GM23248 (cell line): ENCODE data around the gene PDK1. TPM values are rescaled to one million over a fixed set of nuclear protein-coding genes. Genes with fewer than 3 reads are reported as not detected.

Source experiments
- DNase-seq: peaks from one replicate; pipeline ENCODE4 v3.0.0-alpha.2; 2015
- H2AFZ ChIP-seq: fragments of 200-600 bp; sonication (generic); 2 replicates; pipeline ENCODE4 v1.6.1; 2016; ENCODE audit warnings: antibody characterized with exemption
- H3F3A ChIP-seq: fragments of 200-600 bp; sonication (generic); 2 replicates; pipeline ENCODE4 v1.6.1; 2016; ENCODE audit warnings: mild to moderate bottlenecking, antibody characterized with exemption, mixed run types; ENCODE audit not compliant: insufficient read depth
- H3K27ac ChIP-seq: fragments of 200-600 bp; sonication (generic); 2 replicates; pipeline ENCODE4 v1.5.1; 2016; ENCODE audit warnings: mild to moderate bottlenecking
- H3K27me3 ChIP-seq: fragments of 200-600 bp; sonication (generic); replicated peaks from 2 replicates; pipeline ENCODE4 v1.6.1; 2016; ENCODE audit warnings: mild to moderate bottlenecking; ENCODE audit not compliant: insufficient read depth
- H3K36me3 ChIP-seq: fragments of 200-600 bp; sonication (generic); 2 replicates; pipeline ENCODE4 v1.6.1; 2016; ENCODE audit warnings: low read depth, mild to moderate bottlenecking
- H3K4me1 ChIP-seq: fragments of 200-600 bp; sonication (generic); 2 replicates; pipeline ENCODE4 v1.6.1; 2016; ENCODE audit warnings: mild to moderate bottlenecking; ENCODE audit not compliant: insufficient read depth
- H3K4me2 ChIP-seq: fragments of 200-600 bp; sonication (generic); one replicate; pipeline ENCODE4 v1.6.1; 2016; ENCODE audit warnings: mild to moderate bottlenecking; ENCODE audit not compliant: unreplicated experiment
- H3K4me3 ChIP-seq: fragments of 200-600 bp; sonication (generic); 2 replicates; pipeline ENCODE4 v1.5.1; 2016; ENCODE audit warnings: mild to moderate bottlenecking
- H3K79me2 ChIP-seq: fragments of 200-600 bp; sonication (generic); 2 replicates; pipeline ENCODE4 v1.6.1; 2016; ENCODE audit warnings: mild to moderate bottlenecking; ENCODE audit not compliant: insufficient read depth
- H3K9ac ChIP-seq: fragments of 200-600 bp; sonication (generic); 2 replicates; pipeline ENCODE4 v1.6.1; 2016; ENCODE audit warnings: mild to moderate bottlenecking
- H3K9me2 ChIP-seq: fragments of 200-600 bp; sonication (generic); 2 replicates; pipeline ENCODE4 v1.6.1; 2016; ENCODE audit warnings: mixed run types, mild to moderate bottlenecking, moderate library complexity; ENCODE audit not compliant: insufficient read depth
- H3K9me3 ChIP-seq: fragments of 200-600 bp; sonication (generic); one replicate; pipeline ENCODE4 v1.6.1; 2017; ENCODE audit warnings: low read depth
- H4K20me1 ChIP-seq: fragments of 200-600 bp; sonication (generic); 2 replicates; pipeline ENCODE4 v1.6.0; 2016; ENCODE audit not compliant: insufficient read depth
- EZH2 ChIP-seq: fragments of 200-600 bp; sonication (generic); IDR thresholded peaks from 2 replicates; pipeline ENCODE4 v1.6.1; 2018; ENCODE audit warnings: antibody characterized with exemption, mild to moderate bottlenecking; ENCODE audit not compliant: insufficient read depth, poor library complexity, severe bottlenecking
- EZH2phosphoT487 ChIP-seq: fragments of 200-600 bp; sonication (generic); IDR thresholded peaks from 2 replicates; pipeline ENCODE4 v1.6.1; 2018; ENCODE audit warnings: antibody characterized with exemption, moderate library complexity, mild to moderate bottlenecking, low read depth; ENCODE audit not compliant: insufficient read depth
- WGBS, 2 experiments: methylation state at CpG; one replicate each; pipeline ENCODE4 v1.1.6; 2015 to 2017; ENCODE audit warnings: low lambda C conversion rate in 2 of 2, low coverage in 1 of 2; ENCODE audit errors: missing lambda C conversion rate in 2 of 2; 5-methylcytosine and 5-hydroxymethylcytosine counted together
- in situ Hi-C: fragments of 300-500 bp; cut with MboI; formaldehyde crosslinking; loops from 2 replicates; pipeline ENCODE4 v1.15.0; 2020
- polyA plus RNA-seq: library from polyadenylated mRNA; unstranded; fragments of >200 nt; fragmentation: Nextera tagmentation; extraction: Ambion mirVana; gene quantifications from 2 replicates; pipeline ENCODE4 v1.2.1, GENCODE V29; 2016
- total RNA-seq: library from RNA; depleted of rRNA; stranded (reverse); fragments of >200 nt; shearing (Covaris generic); gene quantifications from 2 replicates; pipeline ENCODE4 v1.2.3, GENCODE V29; 2014

The PDK1 gene
- total and polyA plus RNA-seq, 2 experiments from 2014 or later = 22.7 to 53.9 TPM

- no peak overlapping the region for H3K9ac ChIP-seq
- no peak for TF ChIP-seq EZH2
- no peak for TF ChIP-seq EZH2phosphoT487
- H3K9me2 ChIP-seq = no peaks in the 10 kb centered on the region
- no peak overlapping the region for H2AFZ ChIP-seq
- H3K4me1 ChIP-seq = peaks cover 14% of the 10 kb centered on the region; the same call in 1 of the 2 replicates
- H3K27me3 ChIP-seq = no peaks in the 10 kb centered on the region
- H3K36me3 ChIP-seq = peaks cover 72% of the 10 kb centered on the region
- peaks cover 11% of the 10 kb centered on the region for H3F3A ChIP-seq
- no peak overlapping the region for H3K4me3 ChIP-seq
- no peaks in the 10 kb centered on the region for H4K20me1 ChIP-seq
- H3K4me2 ChIP-seq = no peak overlapping the region
- no peak overlapping the region for H3K27ac ChIP-seq
- H3K79me2 ChIP-seq = 0 out of 2 replicates have a peak, but pooled peaks cover 4% of the 10 kb centered on the region
- H3K9me3 ChIP-seq = no peaks in the 10 kb centered on the region
- no peak for DNase-seq
- in situ Hi-C loops = loop anchor here (10.0 kb wide), 1 partner anchor 78 kb away; no protein-coding TSS in a partner anchor
- WGBS, 2 experiments = 75 to 77% methylated on average over 5 of the region's 5 CpGs
Measured at GRCh38 chr2:172596776-172597175, 40.9 kb downstream of the PDK1 start.

- Histone ChIP-seq H4K20me1 (no peaks in the 10 kb centered on the region), H3K9me2 (no peaks in the 10 kb centered on the region), H3K36me3 (peaks cover 75% of the 10 kb centered on the region), H3K27me3 (no peaks in the 10 kb centered on the region), H2AFZ (no peak overlapping the region), H3K27ac (no peak overlapping the region), H3K79me2 (0 out of 2 replicates have a peak, but pooled peaks cover 4% of the 10 kb centered on the region), H3F3A (peaks cover 10% of the 10 kb centered on the region; the same call in 1 of the 2 replicates), H3K9ac (no peak overlapping the region), H3K4me1 (peaks cover 14% of the 10 kb centered on the region; the same call in 1 of the 2 replicates), H3K9me3 (no peaks in the 10 kb centered on the region), H3K4me2 (no peak overlapping the region), H3K4me3 (no peak overlapping the region)
- 93 to 96% methylated on average over 3 of the region's 3 CpGs for WGBS, 2 experiments
- TF ChIP-seq EZH2phosphoT487 (no peak), EZH2 (no peak)
- in situ Hi-C loops = loop anchor here (10.0 kb wide), 1 partner anchor 77 kb away; no protein-coding TSS in a partner anchor
- DNase-seq = no peak
Measured at GRCh38 chr2:172597176-172597842, 41.4 kb downstream of the PDK1 start.

GRCh38 chr2:172599947-172600346 lies 44.1 kb downstream of the PDK1 start:
- 85 to 90% methylated on average over 1 of the region's 1 CpG for WGBS, 2 experiments
- no peak overlapping the region for H2AFZ ChIP-seq
- H4K20me1 ChIP-seq = no peaks in the 10 kb centered on the region
- peaks cover 9% of the 10 kb centered on the region; the same call in 1 of the 2 replicates for H3K4me1 ChIP-seq
- peaks cover 62% of the 10 kb centered on the region for H3K36me3 ChIP-seq
- H3K9me2 ChIP-seq = no peaks in the 10 kb centered on the region
- no peak overlapping the region for H3K9ac ChIP-seq
- DNase-seq = no peak
- no peaks in the 10 kb centered on the region for H3K27me3 ChIP-seq
- no peak overlapping the region for H3K4me3 ChIP-seq
- 0 out of 2 replicates have a peak, but pooled peaks cover 4% of the 10 kb centered on the region for H3K79me2 ChIP-seq
- TF ChIP-seq EZH2phosphoT487 = no peak
- no peak for TF ChIP-seq EZH2
- in situ Hi-C loops = loop anchor here (10.0 kb wide), 1 partner anchor 75 kb away; no protein-coding TSS in a partner anchor
- no peaks in the 10 kb centered on the region for H3F3A ChIP-seq
- no peak overlapping the region for H3K27ac ChIP-seq
- H3K9me3 ChIP-seq = no peaks in the 10 kb centered on the region
- no peak overlapping the region for H3K4me2 ChIP-seq

- Histone ChIP-seq H3K4me1 (peaks cover 9% of the 10 kb centered on the region; the same call in 1 of the 2 replicates), H2AFZ (no peak overlapping the region), H3K9me3 (no peaks in the 10 kb centered on the region), H3K4me3 (no peak overlapping the region), H3K4me2 (no peak overlapping the region), H3F3A (no peaks in the 10 kb centered on the region), H3K36me3 (peaks cover 61% of the 10 kb centered on the region), H3K9me2 (no peaks in the 10 kb centered on the region), H4K20me1 (no peaks in the 10 kb centered on the region), H3K27me3 (no peaks in the 10 kb centered on the region), H3K9ac (no peak overlapping the region), H3K79me2 (0 out of 2 replicates have a peak, but pooled peaks cover 4% of the 10 kb centered on the region), H3K27ac (no peak overlapping the region)
- in situ Hi-C loops = no loop called here
- WGBS, 2 experiments = 90 to 96% methylated on average over 6 of the region's 6 CpGs
- no peak for DNase-seq
- TF ChIP-seq EZH2 (no peak), EZH2phosphoT487 (no peak)
Measured at GRCh38 chr2:172600557-172601008, 44.7 kb downstream of the PDK1 start.
